GM10248 (cell line): ENCODE measurements around the gene NGFR.

Source experiments
- CTCF ChIA-PET: fragments of 300-600 bp; sonication (Branson Sonifier 250); formaldehyde crosslinking; extraction: SDS; loops from one replicate; lab custom pipeline; 2021; ENCODE audit warnings: antibody characterized with exemption; lab: Yijun Ruan, JAX
- POLR2A ChIA-PET: fragments of 350-650 bp; sonication (Branson Sonifier 250); formaldehyde crosslinking; extraction: SDS; loops from one replicate; lab custom pipeline; 2020; ENCODE audit warnings: antibody characterized with exemption; lab: Yijun Ruan, JAX
- DNase-seq: peaks from one replicate; pipeline ENCODE4 v3.0.0; 2012; ENCODE audit errors: extremely low spot score
- CTCF ChIP-seq: IDR thresholded peaks from 2 replicates; pipeline ENCODE4 v1.5.1; 2012; ENCODE audit warnings: mild to moderate bottlenecking, low read depth; ENCODE audit errors: extremely low read depth, missing control alignments, control extremely low read depth

Gene NGFR

GRCh38 chr17:49520386-49521087, 25.4 kb downstream of the NGFR start:
- no peak for DNase-seq
- ChIA-PET POLR2A (no interaction called here), CTCF (interaction anchor here (0.9 to 6.4 kb wide), 5 partner anchors 11 to 86 kb away, joined by 3 to 39 read pairs (median 3); no protein-coding TSS in a partner anchor)
- TF ChIP-seq CTCF: no peak

- TF ChIP-seq CTCF: no peak
- DNase-seq: no peak
- ChIA-PET CTCF (interaction anchor here (0.9 to 6.4 kb wide), 6 partner anchors 11 to 86 kb away, joined by 3 to 39 read pairs (median 3); no protein-coding TSS in a partner anchor), POLR2A (no interaction called here)
Observed at GRCh38 chr17:49521088-49521450, 26.0 kb downstream of the NGFR start.

- CTCF ChIA-PET: interaction anchor here (1.0 to 6.4 kb wide), 4 partner anchors 8 to 35 kb away, joined by 3 to 39 read pairs (median 5); no protein-coding TSS in a partner anchor
- POLR2A ChIA-PET: no interaction called here
- no peak for DNase-seq
- no peak for TF ChIP-seq CTCF
Observed at GRCh38 chr17:49521471-49522356, 26.6 kb downstream of the NGFR start.

GRCh38 chr17:49522357-49522890, 27.3 kb downstream of the NGFR start:
- CTCF ChIA-PET: interaction anchor here (1.2 to 6.4 kb wide), 5 partner anchors 8 to 114 kb away, joined by 3 to 39 read pairs (median 5); no protein-coding TSS in a partner anchor
- no peak for DNase-seq
- POLR2A ChIA-PET: no interaction called here
- no peak for TF ChIP-seq CTCF

- CTCF ChIA-PET: interaction anchor here (1.0 to 6.4 kb wide), 7 partner anchors 9 to 115 kb away, joined by 3 to 39 read pairs (median 5); no protein-coding TSS in a partner anchor
- TF ChIP-seq CTCF: no peak
- POLR2A ChIA-PET: no interaction called here
- DNase-seq: no peak
Observed at GRCh38 chr17:49523196-49523595, 28.1 kb downstream of the NGFR start.

GRCh38 chr17:49523706-49524472, 28.8 kb downstream of the NGFR start:
- DNase-seq: no peak
- CTCF ChIA-PET: interaction anchor here (1.0 to 6.4 kb wide), 6 partner anchors 10 to 33 kb away, joined by 3 to 39 read pairs (median 5); no protein-coding TSS in a partner anchor
- POLR2A ChIA-PET: no interaction called here
- no peak for TF ChIP-seq CTCF
